ENCODE results near the gene CFB. TPM values are rescaled to one million over a fixed set of nuclear protein-coding genes. Genes with fewer than 3 reads are reported as not detected.

Gene CFB
- total and polyA plus RNA-seq, 4 donors: 2,016 to 3,272 (median 3,140) TPM

DNA sequence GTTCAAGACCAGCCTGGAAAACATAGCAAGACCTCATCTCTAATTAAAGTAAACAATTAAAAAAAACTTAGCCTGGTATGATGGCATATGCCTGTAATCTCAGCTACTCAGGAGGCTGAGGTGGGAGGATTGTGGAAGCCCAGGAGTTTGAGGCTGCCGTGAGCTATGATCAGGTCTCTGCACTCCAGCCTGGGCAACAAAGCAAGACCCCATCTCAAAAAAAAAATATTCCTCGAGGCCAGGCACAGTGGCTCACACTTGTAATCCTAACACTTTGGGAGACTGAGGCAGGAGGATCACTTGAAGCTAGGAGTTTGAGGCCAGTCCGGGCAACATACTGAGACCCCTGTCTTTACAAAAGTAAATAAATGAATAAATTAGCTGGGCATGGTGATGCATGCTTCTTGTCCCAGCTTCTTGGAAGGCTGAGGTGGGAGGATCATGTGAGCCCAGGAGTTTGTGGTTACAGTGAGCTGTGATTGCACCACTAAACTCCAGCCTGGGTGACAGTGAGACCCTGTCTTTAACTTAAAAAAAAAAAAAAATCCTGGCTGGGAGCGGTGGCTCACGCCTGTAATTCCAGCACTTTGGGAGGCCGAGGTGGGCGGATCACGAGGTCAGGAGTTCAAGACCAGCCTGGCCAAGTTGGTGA, 27.7 kb upstream of the CFB start:
- DNase-seq (ENCODE audit: low spot score): no peak

DNA sequence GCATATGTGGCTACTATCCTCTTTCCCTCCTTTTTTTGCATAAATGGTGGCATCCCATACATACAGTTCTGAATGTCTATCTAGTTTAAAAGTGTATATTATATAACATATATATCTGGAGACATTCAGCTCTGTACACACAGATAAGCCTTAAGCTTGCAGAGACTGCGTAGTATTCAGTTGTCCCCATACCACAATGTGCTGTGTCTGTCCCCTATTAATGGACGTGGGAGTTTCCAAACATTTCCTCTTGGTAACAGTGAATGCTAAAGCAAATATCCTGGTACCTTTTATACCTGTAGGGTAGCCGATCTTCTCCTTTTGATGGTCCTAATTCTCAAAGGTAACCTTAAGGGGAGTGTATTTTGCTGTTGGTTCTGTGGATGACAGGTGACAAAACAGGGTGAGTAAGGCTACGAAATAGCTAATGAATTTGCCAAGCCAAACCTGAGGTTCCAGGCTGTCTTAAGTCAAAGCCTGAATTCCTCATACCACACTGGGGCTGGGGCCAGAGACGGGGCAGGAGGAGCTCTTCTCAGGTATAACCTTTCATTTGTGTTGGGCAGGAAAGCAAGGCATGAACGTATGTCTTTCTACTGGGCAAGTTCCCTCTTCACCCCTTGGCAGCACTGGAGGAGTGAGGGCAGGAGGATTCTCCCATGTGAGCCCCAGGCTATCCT, 26.1 kb upstream of the CFB start:
- no peak for DNase-seq (ENCODE audit: low spot score)
- Histone ChIP-seq H3K27me3 (ENCODE audit: control insufficient read depth in 4 of 4, insufficient read depth in 4 of 4, low read length in 3 of 4) (no peaks in the 10 kb centered on the region), H3K27ac (ENCODE audit: low read depth in 1 of 2, low read length in 2 of 2) (no peak overlapping the region), H3K36me3 (ENCODE audit: control insufficient read depth in 4 of 4, insufficient read depth in 3 of 4, low read depth in 1 of 4, low read length in 3 of 4) (no peaks in the 10 kb centered on the region), H3K4me3 (ENCODE audit: low read depth in 1 of 3, low read length in 3 of 3) (no peak overlapping the region), H3K4me1 (ENCODE audit: control insufficient read depth in 4 of 4, insufficient read depth in 4 of 4, low read length in 3 of 4) (peaks cover 0 to 3% (median 0%) of the 10 kb centered on the region in 4 donors), H3K9me3 (ENCODE audit: control insufficient read depth in 4 of 4, low read length in 3 of 4) (no peaks in the 10 kb centered on the region), H3K9ac (ENCODE audit: low read depth in 1 of 2, low read length in 2 of 2) (no peak overlapping the region)
- 90% methylated on average over 6 of the region's 6 CpGs for WGBS
- TF ChIP-seq FOXA1 (IDR thresholded peaks at IDR 0.05): no peak

More for the DNA sequence above, 27.7 kb upstream of the CFB start:
- 91% methylated on average over 8 of the region's 8 CpGs for WGBS
- Histone ChIP-seq H3K27ac (ENCODE audit: low read depth in 1 of 2, low read length in 2 of 2) (no peak overlapping the region), H3K27me3 (ENCODE audit: control insufficient read depth in 4 of 4, insufficient read depth in 4 of 4, low read length in 3 of 4) (no peaks in the 10 kb centered on the region), H3K4me3 (ENCODE audit: low read depth in 1 of 3, low read length in 3 of 3) (no peak overlapping the region), H3K9ac (ENCODE audit: low read depth in 1 of 2, low read length in 2 of 2) (no peak overlapping the region), H3K9me3 (ENCODE audit: control insufficient read depth in 4 of 4, low read length in 3 of 4) (no peaks in the 10 kb centered on the region), H3K4me1 (ENCODE audit: control insufficient read depth in 4 of 4, insufficient read depth in 4 of 4, low read length in 3 of 4) (peaks cover 0 to 2% (median 0%) of the 10 kb centered on the region in 4 donors), H3K36me3 (ENCODE audit: control insufficient read depth in 4 of 4, insufficient read depth in 3 of 4, low read depth in 1 of 4, low read length in 3 of 4) (no peaks in the 10 kb centered on the region)
- no peak for TF ChIP-seq GABPA (IDR thresholded peaks at IDR 0.05 in 1 of 2, conservative IDR thresholded peaks at IDR 0.05 in 1 of 2)
- no peak for TF ChIP-seq EGR1 (IDR thresholded peaks at IDR 0.05; ENCODE audit: low read depth in 2 of 2)
- no peak for TF ChIP-seq RXRA (IDR thresholded peaks at IDR 0.05)
- TF ChIP-seq JUND (IDR thresholded peaks at IDR 0.05): no peak
- TF ChIP-seq, protein P1, sequence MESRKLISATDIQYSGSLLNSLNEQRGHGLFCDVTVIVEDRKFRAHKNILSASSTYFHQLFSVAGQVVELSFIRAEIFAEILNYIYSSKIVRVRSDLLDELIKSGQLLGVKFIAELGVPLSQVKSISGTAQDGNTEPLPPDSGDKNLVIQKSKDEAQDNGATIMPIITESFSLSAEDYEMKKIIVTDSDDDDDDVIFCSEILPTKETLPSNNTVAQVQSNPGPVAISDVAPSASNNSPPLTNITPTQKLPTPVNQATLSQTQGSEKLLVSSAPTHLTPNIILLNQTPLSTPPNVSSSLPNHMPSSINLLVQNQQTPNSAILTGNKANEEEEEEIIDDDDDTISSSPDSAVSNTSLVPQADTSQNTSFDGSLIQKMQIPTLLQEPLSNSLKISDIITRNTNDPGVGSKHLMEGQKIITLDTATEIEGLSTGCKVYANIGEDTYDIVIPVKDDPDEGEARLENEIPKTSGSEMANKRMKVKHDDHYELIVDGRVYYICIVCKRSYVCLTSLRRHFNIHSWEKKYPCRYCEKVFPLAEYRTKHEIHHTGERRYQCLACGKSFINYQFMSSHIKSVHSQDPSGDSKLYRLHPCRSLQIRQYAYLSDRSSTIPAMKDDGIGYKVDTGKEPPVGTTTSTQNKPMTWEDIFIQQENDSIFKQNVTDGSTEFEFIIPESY (IDR thresholded peaks at IDR 0.05): no peak
- TF ChIP-seq, protein P2, sequence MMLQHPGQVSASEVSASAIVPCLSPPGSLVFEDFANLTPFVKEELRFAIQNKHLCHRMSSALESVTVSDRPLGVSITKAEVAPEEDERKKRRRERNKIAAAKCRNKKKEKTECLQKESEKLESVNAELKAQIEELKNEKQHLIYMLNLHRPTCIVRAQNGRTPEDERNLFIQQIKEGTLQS (IDR thresholded peaks at IDR 0.05): no peak
- no peak for TF ChIP-seq FOXA1 (IDR thresholded peaks at IDR 0.05)
- TF ChIP-seq, protein P3, sequence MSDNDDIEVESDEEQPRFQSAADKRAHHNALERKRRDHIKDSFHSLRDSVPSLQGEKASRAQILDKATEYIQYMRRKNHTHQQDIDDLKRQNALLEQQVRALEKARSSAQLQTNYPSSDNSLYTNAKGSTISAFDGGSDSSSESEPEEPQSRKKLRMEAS (IDR thresholded peaks at IDR 0.05): no peak
- no peak for TF ChIP-seq FOXA2 (IDR thresholded peaks at IDR 0.05)
- TF ChIP-seq, protein P4, sequence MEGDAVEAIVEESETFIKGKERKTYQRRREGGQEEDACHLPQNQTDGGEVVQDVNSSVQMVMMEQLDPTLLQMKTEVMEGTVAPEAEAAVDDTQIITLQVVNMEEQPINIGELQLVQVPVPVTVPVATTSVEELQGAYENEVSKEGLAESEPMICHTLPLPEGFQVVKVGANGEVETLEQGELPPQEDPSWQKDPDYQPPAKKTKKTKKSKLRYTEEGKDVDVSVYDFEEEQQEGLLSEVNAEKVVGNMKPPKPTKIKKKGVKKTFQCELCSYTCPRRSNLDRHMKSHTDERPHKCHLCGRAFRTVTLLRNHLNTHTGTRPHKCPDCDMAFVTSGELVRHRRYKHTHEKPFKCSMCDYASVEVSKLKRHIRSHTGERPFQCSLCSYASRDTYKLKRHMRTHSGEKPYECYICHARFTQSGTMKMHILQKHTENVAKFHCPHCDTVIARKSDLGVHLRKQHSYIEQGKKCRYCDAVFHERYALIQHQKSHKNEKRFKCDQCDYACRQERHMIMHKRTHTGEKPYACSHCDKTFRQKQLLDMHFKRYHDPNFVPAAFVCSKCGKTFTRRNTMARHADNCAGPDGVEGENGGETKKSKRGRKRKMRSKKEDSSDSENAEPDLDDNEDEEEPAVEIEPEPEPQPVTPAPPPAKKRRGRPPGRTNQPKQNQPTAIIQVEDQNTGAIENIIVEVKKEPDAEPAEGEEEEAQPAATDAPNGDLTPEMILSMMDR (IDR thresholded peaks at IDR 0.05; ENCODE audit: low read depth, low read length, missing input control): no peak
- TF ChIP-seq YY1 (IDR thresholded peaks at IDR 0.05): no peak
- no peak for TF ChIP-seq NR2F2 (IDR thresholded peaks at IDR 0.05)
- TF ChIP-seq HNF4A (conservative IDR thresholded peaks at IDR 0.05): no peak
